Measurements from ENCODE around the gene KRT15.

DNA sequence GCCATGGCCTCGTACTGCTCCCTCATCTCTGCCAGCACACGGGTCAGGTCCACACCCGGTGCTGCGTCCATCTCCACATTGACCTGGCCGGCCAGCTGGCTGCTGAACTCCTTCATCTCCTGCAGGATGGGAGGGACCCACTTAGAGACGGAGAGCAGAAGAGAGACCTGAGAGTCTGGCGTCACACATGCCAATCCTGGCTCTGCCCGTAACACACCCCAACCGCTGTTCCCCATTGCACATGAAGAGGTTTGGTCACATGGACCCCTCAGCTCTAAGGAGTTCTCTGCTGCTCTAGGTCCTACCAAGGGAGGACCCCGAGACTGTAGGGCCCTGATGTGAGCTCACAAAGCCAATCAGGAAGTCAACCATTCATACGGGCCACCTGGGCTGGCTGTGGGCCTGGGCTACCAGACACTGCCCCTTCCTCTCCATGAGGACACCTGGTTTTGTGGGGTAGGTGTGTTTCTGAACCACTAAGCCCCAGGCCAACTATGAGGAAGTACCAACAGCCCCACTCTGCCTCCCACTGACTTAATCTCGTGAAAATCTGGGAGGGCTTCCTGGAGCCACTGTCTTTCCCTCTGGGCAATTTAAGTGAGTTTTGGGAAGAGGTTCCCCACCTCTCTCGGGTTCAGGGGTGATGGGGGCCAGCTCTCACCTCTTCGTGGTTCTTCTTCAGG lies 2.4 kb downstream of the KRT15 start:
- TF ChIP-seq CTCF (conservative IDR thresholded peaks at IDR 0.05; ENCODE audit: low read length) (no peak), EZH2phosphoT487 (IDR thresholded peaks at IDR 0.05; ENCODE audit: borderline replicate concordance) (no peak)

Measured in Loucy (cell line).